SK-MEL-5 (cell line): ENCODE results near the gene OTOS. TPM values are rescaled to one million over a fixed set of nuclear protein-coding genes. Genes with fewer than 3 reads are reported as not detected.

Experiments used
- DNase-seq: peaks from one replicate; pipeline ENCODE4 v3.0.0-alpha.2; 2016; ENCODE audit warnings: low read depth, low spot score
- in situ Hi-C: cut with HindIII; loops from 2 replicates; pipeline ENCODE4 v1.10.0; 2016; ENCODE audit warnings: low sequenced_read_pairs, high pct_unique_total_duplicates, low pct_unique_long_range_greater_than_20kb
- total RNA-seq: library from RNA; depleted of rRNA; stranded (reverse); fragments of >200 nt; shearing (Covaris generic); gene quantifications from 2 replicates; pipeline ENCODE4 v1.2.3, GENCODE V29; 2014

OTOS gene
- total RNA-seq, 1 experiment from 2014 or later = not detected

- in situ Hi-C loops = no loop called here
- no peak for DNase-seq
These were observed 29.3 kb upstream of the OTOS start for GRCh38 chr2:240169486-240170353.

- no peak for DNase-seq
- in situ Hi-C loops = no loop called here
These were observed 28.3 kb upstream of the OTOS start for GRCh38 chr2:240168546-240169361.

- in situ Hi-C loops = no loop called here
These were observed 27.6 kb upstream of the OTOS start for GRCh38 chr2:240168041-240168440.

GRCh38 chr2:240167588-240167880 is 27.1 kb upstream of the OTOS start:
- in situ Hi-C loops = no loop called here
- no peak for DNase-seq

More at GRCh38 chr2:240168041-240168440, 27.6 kb upstream of the OTOS start:
- DNase-seq = no peak

- no peak for DNase-seq
- in situ Hi-C loops = no loop called here
These were observed 26.5 kb upstream of the OTOS start for GRCh38 chr2:240166761-240167587.

- DNase-seq = no peak
- in situ Hi-C loops = no loop called here
These were observed 25.7 kb upstream of the OTOS start for GRCh38 chr2:240166191-240166590.

GRCh38 chr2:240165661-240166060 is 25.2 kb upstream of the OTOS start:
- DNase-seq = no peak
- in situ Hi-C loops = no loop called here

GRCh38 chr2:240165034-240165433 is 24.6 kb upstream of the OTOS start:
- in situ Hi-C loops = no loop called here
- DNase-seq = no peak

- DNase-seq = no peak
- in situ Hi-C loops = no loop called here
These were observed 24.1 kb upstream of the OTOS start for GRCh38 chr2:240164586-240164985.

- DNase-seq = no peak
- in situ Hi-C loops = no loop called here
These were observed 23.6 kb upstream of the OTOS start for GRCh38 chr2:240163844-240164574.

GRCh38 chr2:240162939-240163714 is 22.7 kb upstream of the OTOS start:
- DNase-seq = no peak
- in situ Hi-C loops = no loop called here

- no peak for DNase-seq
- in situ Hi-C loops = no loop called here
These were observed 22.1 kb upstream of the OTOS start for GRCh38 chr2:240162531-240162930.

GRCh38 chr2:240162032-240162431 is 21.6 kb upstream of the OTOS start:
- in situ Hi-C loops = no loop called here
- no peak for DNase-seq

- in situ Hi-C loops = no loop called here
- DNase-seq = no peak
These were observed 20.8 kb upstream of the OTOS start for GRCh38 chr2:240161087-240161750.

- no peak for DNase-seq
- in situ Hi-C loops = no loop called here
These were observed 20.0 kb upstream of the OTOS start for GRCh38 chr2:240160291-240161086.
